Stimulated activated CD4-positive, alpha-beta T cell treated with anti-CD3 and anti-CD28 coated beads, Interleukin-12 subunit alpha, Interleukin-12 subunit beta, amount 100 ng/mL, for 48 hours (primary cell): Measurements from ENCODE around the gene GRIP1.

Source experiments
- DNase-seq, 3 donors: peaks; one replicate each; pipeline ENCODE4 v3.0.0-alpha.2; 2020; ENCODE audit warnings: low read depth in 2 of 3, low spot score in 1 of 3

GRIP1 gene

GRCh38 chr12:66692986-66693385 is 14.1 kb upstream of the GRIP1 start:
- DNase-seq, result no peak

- no peak for DNase-seq
Measured at GRCh38 chr12:66692170-66692569, 13.3 kb upstream of the GRIP1 start.

DNA sequence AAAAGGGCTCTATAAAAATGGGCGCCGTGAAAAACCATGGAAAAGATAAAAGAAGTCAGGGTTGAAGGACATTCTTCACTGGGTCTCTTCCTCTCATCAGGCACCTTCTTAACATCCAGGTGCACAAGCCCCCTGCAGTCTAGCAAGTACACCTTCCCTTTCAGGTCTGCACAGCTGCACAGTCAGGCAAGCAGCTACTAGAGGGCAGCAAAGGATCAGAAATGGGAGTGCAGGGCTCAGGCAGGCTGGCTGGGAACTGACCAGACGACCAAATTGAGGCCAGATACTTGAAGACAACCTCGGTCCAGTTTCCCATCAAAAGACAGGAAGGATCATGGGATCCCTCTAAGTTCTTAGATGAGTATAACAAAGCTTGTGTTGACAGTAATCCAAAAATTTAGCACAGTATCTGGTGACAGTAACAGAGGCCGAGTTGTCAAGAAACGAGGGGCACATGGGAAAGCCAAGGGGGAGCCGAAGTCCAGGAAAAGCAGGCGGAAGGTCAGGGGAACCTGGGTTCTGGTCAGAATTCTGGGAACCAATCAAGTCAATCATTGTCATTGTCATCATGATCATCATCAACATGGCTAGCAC is 10.1 kb upstream of the GRIP1 start:
- no peak for DNase-seq

- no peak for DNase-seq
Measured at GRCh38 chr12:66684222-66684621, 5.3 kb upstream of the GRIP1 start.

DNA sequence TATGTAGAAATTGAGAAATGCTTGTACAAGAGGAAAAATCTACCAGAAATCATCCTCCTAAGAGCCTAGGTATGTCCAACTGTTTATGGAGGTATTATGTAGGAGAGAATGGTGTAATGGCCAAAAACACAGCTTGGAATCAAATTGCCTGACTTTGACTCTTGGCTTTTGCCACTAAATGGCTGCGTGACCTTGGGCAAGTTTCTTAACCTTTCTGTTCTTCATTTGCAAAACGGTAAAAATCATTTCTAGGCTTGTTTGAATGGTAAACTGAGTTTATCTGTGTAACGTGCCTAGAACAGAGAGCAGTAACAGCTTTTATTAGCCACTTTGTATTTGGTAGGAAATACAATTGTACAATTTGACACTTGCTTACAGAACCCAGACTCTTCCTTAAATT is 4.9 kb upstream of the GRIP1 start:
- no peak for DNase-seq

- DNase-seq, result no peak
Measured at GRCh38 chr12:66683073-66683472, 4.2 kb upstream of the GRIP1 start.

GRCh38 chr12:66679461-66680084 is 697 bp upstream of the GRIP1 start:
- no peak for DNase-seq

- DNase-seq, result no peak
Measured at GRCh38 chr12:66676241-66676640, 2.6 kb downstream of the GRIP1 start.

- DNase-seq, result no peak
Measured at GRCh38 chr12:66674495-66675122, 4.3 kb downstream of the GRIP1 start.

- DNase-seq, result no peak
Measured at GRCh38 chr12:66669541-66669940, 9.3 kb downstream of the GRIP1 start.

DNA sequence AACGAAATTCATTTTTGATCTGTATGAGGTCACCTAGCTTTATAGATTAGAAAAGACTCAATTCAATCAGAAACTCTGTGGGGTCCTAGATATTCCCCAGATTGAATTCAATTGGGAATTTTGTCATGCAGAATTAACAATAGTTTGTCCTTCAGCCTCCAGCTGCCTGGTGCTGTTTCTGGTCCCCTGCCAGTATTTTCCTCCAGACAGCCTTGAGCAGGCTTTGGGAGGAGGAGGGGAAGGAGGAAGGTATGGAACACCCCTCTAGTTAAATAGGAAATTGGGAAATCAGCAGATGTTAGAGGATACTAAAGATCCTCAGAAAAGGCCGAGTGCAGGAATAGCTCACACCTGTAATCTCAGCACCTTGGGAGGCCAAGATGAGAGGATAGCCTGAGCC is 10.6 kb downstream of the GRIP1 start:
- no peak for DNase-seq

- no peak for DNase-seq
Measured at GRCh38 chr12:66667906-66668305, 11.0 kb downstream of the GRIP1 start.

DNA sequence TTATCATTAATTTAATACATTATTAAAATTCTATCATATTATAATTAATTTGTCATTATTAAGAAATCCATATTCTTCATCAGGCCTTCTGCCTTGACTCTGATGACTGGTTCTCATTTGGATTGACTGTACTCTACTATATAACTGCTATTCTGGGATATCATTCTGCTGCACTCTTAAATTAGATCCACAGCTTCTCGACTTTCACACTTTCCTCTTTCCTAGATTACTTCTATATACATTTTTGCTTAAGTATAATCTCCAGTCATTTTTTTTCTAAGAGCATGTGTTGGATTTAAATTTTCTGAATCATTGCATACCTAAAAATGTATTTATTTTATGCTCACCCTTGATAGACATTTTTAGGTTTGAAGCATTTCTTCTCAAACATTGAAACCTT is 12.4 kb downstream of the GRIP1 start:
- DNase-seq, result no peak

DNA sequence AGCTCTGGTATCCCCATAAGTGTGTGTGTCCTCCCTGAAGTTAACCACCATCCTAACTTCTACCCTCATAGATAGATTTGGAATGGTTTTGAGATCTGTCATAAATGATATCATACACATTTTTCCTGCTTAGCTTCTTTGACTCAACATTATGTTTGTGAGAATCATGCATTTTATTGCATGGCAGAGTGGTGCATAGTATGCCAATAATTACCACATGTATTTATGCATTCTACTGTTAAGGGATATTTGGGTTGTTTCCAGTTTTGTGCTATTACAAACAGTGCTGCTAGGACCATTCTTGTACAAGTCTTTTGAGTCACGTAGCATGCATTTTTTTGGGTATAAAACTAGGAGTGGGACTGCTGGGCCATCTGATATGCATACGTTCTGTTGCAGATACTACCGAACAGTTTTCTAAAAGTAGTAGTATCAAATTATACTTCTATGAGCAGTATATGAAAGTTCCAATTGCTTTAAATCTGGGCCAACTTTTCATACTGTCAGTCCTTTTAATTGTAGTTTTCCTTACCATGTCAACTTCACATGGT is 13.4 kb downstream of the GRIP1 start:
- no peak for DNase-seq

GRCh38 chr12:66664076-66664475 is 14.8 kb downstream of the GRIP1 start:
- no peak for DNase-seq

- DNase-seq, result no peak
Measured at GRCh38 chr12:66663611-66664010, 15.3 kb downstream of the GRIP1 start.

DNA sequence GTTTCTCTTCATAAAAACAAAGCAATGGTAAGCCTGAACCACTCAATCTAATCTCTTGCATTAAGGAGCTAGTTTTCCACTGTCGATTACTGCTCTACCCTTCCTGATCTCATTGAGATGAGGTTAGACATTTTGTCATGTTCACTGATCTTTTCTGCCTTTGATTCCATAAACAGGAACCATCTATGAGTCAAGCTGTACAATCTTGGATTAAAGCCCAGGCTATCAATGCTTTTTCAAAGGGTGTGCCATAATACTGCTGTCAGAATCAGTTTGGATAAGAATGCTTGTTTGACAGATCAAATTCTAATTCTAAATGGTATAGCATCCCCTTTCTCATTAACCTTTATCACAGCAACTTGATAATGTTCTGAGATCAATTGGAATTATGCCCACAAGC is 16.1 kb downstream of the GRIP1 start:
- no peak for DNase-seq

DNA sequence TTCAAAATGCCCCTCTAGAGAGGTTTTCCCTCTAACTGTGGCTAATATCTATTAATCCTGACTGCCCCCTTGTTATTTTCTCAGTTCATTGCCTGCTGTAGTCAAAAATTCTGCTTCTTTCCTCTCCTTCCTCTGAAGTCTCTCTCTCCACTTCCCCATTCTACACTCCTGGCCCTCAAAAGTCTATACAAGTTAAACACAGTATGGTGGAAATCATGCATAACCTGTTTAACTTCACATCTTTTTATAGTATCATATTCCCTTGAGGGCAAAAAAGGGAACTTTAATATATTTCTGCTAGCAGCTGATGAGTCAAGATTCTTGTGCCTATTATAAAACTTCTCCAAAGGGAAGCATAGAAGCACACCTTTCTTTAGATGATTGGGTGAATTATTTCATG is 16.7 kb downstream of the GRIP1 start:
- no peak for DNase-seq

- DNase-seq, result no peak
Measured at GRCh38 chr12:66661357-66661756, 17.5 kb downstream of the GRIP1 start.

DNA sequence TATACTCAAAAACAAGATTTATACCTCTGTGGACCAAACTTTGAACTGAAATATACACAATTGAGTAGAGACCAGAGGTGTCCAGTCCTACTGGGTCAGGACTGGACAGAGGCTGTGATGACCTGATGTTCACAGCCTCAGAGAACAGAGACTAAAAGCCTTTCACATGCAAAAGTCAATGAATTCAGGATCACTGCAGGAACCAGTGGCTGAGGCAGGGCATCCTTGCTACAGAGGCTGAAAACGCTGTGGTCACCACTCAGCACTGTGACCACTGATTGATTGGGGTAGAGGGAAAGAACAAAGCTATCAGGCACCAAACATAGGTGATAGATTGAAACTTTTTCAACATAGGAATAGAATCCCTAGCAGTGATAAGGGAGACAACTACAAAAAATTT is 25.1 kb downstream of the GRIP1 start:
- DNase-seq, result no peak

DNA sequence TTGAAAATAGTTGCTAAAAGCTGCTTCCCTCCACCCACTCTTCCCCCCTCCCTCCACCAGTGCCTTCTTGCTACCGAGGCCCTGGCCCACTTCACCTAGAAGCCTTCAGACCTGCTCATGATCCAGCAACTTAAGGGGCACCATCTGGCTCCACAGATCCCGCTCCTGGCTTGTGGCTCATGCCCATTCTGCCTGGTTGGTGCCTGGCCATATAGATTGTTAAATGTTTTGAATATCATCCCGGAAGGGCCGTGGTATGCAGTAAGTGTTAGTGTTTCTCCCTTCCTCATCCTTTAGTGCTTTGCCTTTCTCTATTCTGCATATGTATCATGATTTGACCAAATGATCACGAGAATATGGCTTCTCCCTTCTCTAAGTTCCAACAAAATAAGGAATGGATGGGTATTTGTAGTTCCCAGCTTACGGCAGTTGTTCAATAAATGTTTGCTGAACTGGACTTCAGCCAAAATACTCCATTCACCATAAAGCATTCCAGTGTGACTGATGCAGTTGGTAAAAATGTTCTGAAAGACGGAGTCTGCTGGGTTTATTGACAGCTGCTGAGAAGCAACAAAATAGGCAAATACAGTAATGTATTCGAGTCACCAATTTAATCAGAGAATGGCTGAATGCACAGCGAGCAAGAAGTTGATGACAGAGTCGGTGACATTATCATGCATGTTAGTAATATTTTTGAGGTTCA is 30.7 kb downstream of the GRIP1 start:
- no peak for DNase-seq
